Fibroblast of pulmonary artery (primary cell): ENCODE data around the gene UBE2D3.

Experiments used
- DNase-seq: peaks from one replicate; pipeline ENCODE4 v3.0.0-alpha.2; 2010; ENCODE audit warnings: low read depth
- H3K4me3 ChIP-seq: replicated peaks from 2 replicates; pipeline ENCODE4 v1.5.1; 2011; ENCODE audit warnings: low read depth, mild to moderate bottlenecking, control low read depth, low read length, moderate library complexity
- CTCF ChIP-seq: IDR thresholded peaks from 2 replicates; pipeline ENCODE4 v1.5.1; 2011; ENCODE audit warnings: mild to moderate bottlenecking, control low read depth, low read length, inconsistent platforms; ENCODE audit errors: missing control alignments

The UBE2D3 gene

GRCh38 chr4:102843938-102844337, 16.6 kb upstream of the UBE2D3 start:
- no peak for DNase-seq
- no peak for TF ChIP-seq CTCF

GRCh38 chr4:102843273-102843672, 15.9 kb upstream of the UBE2D3 start:
- no peak for DNase-seq
- TF ChIP-seq CTCF = no peak
- no peak overlapping the region for H3K4me3 ChIP-seq

More at GRCh38 chr4:102843938-102844337, 16.6 kb upstream of the UBE2D3 start:
- H3K4me3 ChIP-seq = no peak overlapping the region

GRCh38 chr4:102842367-102842766, 15.0 kb upstream of the UBE2D3 start:
- DNase-seq = no peak
- H3K4me3 ChIP-seq = no peak overlapping the region
- no peak for TF ChIP-seq CTCF

- DNase-seq = no peak
- no peak for TF ChIP-seq CTCF
- no peak overlapping the region for H3K4me3 ChIP-seq
Observed at GRCh38 chr4:102836596-102836995, 9.2 kb upstream of the UBE2D3 start.

- no peak for TF ChIP-seq CTCF
- no peak for DNase-seq
- H3K4me3 ChIP-seq = no peak overlapping the region
Observed at GRCh38 chr4:102832667-102833066, 5.3 kb upstream of the UBE2D3 start.

- no peak for TF ChIP-seq CTCF
- DNase-seq = no peak
- no peak overlapping the region for H3K4me3 ChIP-seq
Observed at GRCh38 chr4:102832105-102832504, 4.8 kb upstream of the UBE2D3 start.

- no peak for DNase-seq
- TF ChIP-seq CTCF = no peak
- no peak overlapping the region for H3K4me3 ChIP-seq
Observed at GRCh38 chr4:102829803-102830202, 2.5 kb upstream of the UBE2D3 start.
